ENCODE data around the gene PNPO.

Gene PNPO

GRCh38 chr17:47924785-47925677 is 16.3 kb upstream of the PNPO start:
- TF ChIP-seq, protein P1, sequence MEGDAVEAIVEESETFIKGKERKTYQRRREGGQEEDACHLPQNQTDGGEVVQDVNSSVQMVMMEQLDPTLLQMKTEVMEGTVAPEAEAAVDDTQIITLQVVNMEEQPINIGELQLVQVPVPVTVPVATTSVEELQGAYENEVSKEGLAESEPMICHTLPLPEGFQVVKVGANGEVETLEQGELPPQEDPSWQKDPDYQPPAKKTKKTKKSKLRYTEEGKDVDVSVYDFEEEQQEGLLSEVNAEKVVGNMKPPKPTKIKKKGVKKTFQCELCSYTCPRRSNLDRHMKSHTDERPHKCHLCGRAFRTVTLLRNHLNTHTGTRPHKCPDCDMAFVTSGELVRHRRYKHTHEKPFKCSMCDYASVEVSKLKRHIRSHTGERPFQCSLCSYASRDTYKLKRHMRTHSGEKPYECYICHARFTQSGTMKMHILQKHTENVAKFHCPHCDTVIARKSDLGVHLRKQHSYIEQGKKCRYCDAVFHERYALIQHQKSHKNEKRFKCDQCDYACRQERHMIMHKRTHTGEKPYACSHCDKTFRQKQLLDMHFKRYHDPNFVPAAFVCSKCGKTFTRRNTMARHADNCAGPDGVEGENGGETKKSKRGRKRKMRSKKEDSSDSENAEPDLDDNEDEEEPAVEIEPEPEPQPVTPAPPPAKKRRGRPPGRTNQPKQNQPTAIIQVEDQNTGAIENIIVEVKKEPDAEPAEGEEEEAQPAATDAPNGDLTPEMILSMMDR (IDR thresholded peaks at IDR 0.05), result no peak

- TF ChIP-seq, protein P1 (IDR thresholded peaks at IDR 0.05), result no peak
Measured at GRCh38 chr17:47925678-47925988, 15.7 kb upstream of the PNPO start.

- TF ChIP-seq, protein P1 (IDR thresholded peaks at IDR 0.05), result no peak
Measured at GRCh38 chr17:47927821-47928400, 13.5 kb upstream of the PNPO start.

GRCh38 chr17:47928415-47928814 is 13.0 kb upstream of the PNPO start:
- TF ChIP-seq, protein P1 (IDR thresholded peaks at IDR 0.05), result no peak

DNA sequence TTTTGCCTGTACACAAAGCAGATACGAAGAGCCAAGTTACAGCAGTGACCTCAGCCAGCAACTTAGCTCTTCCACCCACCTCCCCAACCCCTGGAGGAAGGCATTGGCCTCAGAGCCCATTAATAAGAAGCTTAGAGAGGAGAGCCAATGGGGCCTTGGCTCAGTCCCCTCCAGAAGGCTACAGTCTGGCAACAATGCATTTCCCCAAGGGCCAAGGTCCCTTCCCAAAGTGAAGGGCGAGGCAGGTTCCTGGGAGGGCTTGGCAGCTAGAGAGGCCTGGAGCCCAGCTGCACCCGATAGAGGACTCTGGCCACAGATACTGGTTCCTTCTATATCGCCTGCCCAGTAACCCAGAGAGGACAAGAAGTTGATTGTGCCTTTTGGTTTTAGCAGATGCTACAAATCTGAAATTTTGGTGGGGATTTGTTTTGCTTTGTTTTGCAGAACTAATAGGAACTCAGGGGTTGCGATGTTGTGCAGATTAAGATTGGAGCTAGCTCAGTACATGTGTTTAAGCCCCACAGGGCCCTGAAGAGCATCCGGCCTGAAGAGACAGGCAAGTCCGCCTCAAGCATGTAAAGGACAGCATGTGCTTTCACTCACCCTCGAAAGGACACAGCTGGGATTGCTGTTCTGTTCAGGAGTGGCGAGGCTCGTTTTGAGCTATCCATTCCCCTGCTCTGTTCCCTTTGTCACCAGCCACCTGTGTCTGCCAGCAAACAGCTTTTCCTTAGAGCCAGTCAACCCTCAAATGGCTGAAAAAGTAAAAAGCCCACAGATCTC is 12.0 kb upstream of the PNPO start:
- TF ChIP-seq, protein P1 (IDR thresholded peaks at IDR 0.05), result no peak

GRCh38 chr17:47931848-47932247 is 9.5 kb upstream of the PNPO start:
- TF ChIP-seq, protein P1 (IDR thresholded peaks at IDR 0.05), result no peak

GRCh38 chr17:47934856-47935255 is 6.5 kb upstream of the PNPO start:
- TF ChIP-seq, protein P1 (IDR thresholded peaks at IDR 0.05), result no peak
